ENCODE measurements around the gene MGAT2. TPM values are rescaled to one million over a fixed set of nuclear protein-coding genes. Genes with fewer than 3 reads are reported as not detected.
"Not testable (repeated sequence)": the region's sequence is repeated elsewhere in the genome, so short reads cannot be mapped to it uniquely, and the experiment has no call there.

Gene MGAT2
- total RNA-seq, 2 donors from 2014 or later, result 24.0 to 45.9 TPM

- H3K27me3 ChIP-seq (replicated peaks; ENCODE audit: insufficient read depth), result no peaks in the 10 kb centered on the region
- no peaks in the 10 kb centered on the region for H3K4me1 ChIP-seq (ENCODE audit: control insufficient read depth in 1 of 2, low read depth in 2 of 2)
- no peaks in the 10 kb centered on the region for H3K9me3 ChIP-seq
- H3K27ac ChIP-seq, result no peak overlapping the region
- TF ChIP-seq CTCF (IDR thresholded peaks at IDR 0.05), result no peak
- H3K4me3 ChIP-seq, result no peak overlapping the region
- DNase-seq (ENCODE audit: low spot score) (no peak), ATAC-seq (ENCODE audit: insufficient number of reproducible peaks, low FRiP score, low read depth) (no peak)
- no peaks in the 10 kb centered on the region for H3K36me3 ChIP-seq
Measured at GRCh38 chr14:49612671-49613070, 7.9 kb upstream of the MGAT2 start.

DNA sequence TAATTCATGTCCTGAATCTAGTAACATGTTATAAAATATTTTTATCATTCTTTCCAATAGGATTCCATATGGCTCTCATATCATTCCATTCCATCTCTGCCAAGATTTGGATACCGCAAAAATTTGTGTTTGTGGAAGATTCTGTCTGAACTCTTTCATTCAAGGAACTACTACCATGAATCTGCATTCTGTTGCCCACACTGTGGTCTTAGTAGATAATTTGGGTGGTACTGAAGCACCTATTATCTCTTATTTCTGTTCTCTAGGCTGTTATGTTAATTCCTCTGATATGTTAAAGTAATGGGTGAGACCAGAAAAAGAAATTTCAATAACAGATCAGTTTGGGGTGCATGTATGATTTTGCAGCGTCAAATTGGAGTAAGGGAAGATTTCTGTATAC is 6.4 kb upstream of the MGAT2 start:
- no peak for TF ChIP-seq CTCF (IDR thresholded peaks at IDR 0.05)
- Histone ChIP-seq H3K4me1 (ENCODE audit: control insufficient read depth in 1 of 2, low read depth in 2 of 2) (peaks cover 4 to 11% of the 10 kb centered on the region in 2 donors), H3K9me3 (no peaks in the 10 kb centered on the region), H3K27me3 (replicated peaks; ENCODE audit: insufficient read depth) (no peaks in the 10 kb centered on the region), H3K4me3 (no peak overlapping the region), H3K36me3 (peaks cover 4% of the 10 kb centered on the region), H3K27ac (no peak overlapping the region)
- DNase-seq (ENCODE audit: low spot score) (no peak), ATAC-seq (ENCODE audit: insufficient number of reproducible peaks, low FRiP score, low read depth) (no peak)

DNA sequence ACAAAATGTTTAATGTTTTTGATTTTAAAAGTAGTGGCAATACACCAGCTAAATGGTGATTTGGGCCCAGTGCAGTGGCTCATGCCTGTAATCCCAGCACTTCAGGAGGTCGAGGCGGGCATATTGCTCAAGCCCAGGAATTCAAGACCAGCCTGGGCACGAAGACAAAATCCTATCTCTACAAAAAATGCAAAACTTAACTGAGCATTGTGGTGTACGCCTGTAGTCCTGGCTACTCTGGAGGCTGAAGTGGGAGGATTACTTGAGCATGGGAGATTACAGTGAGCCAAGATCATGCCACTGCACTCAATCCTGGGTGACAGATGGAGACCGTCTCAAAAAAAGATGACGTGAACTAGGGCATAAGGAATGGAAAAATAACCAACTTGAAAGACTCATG is 4.8 kb upstream of the MGAT2 start:
- no peak for DNase-seq (ENCODE audit: low spot score)
- no peaks in the 10 kb centered on the region for H3K27me3 ChIP-seq (replicated peaks; ENCODE audit: insufficient read depth)
- no peak for TF ChIP-seq CTCF (IDR thresholded peaks at IDR 0.05)
- no peak for ATAC-seq (ENCODE audit: insufficient number of reproducible peaks, low FRiP score, low read depth)
- no peak overlapping the region for H3K27ac ChIP-seq
- no peaks in the 10 kb centered on the region for H3K9me3 ChIP-seq
- H3K4me1 ChIP-seq (ENCODE audit: control insufficient read depth in 1 of 2, low read depth in 2 of 2), result peaks cover 6 to 17% of the 10 kb centered on the region in 2 donors
- H3K4me3 ChIP-seq, result no peak overlapping the region
- peaks cover 4% of the 10 kb centered on the region for H3K36me3 ChIP-seq

DNA sequence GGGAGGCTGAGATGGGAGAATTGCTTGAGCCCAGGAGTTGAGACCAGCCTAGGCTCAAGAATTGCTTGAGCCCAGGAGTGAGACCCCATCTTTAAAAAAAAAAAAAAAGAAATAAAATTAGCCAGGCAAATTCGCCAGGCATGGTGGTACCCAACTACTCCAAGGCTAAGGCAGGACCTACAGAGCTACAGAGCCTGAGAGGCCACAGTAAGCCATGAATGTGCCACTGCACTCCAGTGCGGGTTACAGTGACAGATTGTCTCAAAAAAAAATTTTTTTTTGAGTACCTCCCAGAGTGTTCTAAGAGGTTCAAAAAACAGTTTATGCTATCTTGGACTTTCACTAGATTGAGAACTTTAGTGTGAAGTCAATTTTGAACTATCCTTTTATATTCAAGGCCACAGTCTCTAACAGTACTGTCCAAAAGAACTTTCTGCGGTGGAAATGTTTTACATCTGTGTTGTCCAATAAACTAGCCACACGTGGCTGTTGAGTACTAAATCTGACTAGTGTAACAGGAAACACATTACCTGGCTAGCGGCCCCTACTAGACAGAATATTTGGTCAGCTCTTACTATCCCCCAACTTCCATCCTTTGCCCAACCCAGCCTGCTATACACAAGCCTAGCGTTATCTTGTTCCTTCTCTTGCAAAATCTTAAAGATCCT is 2.6 kb upstream of the MGAT2 start:
- ATAC-seq (ENCODE audit: insufficient number of reproducible peaks, low FRiP score, low read depth), result no peak

GRCh38 chr14:49619273-49619672 is 1.3 kb upstream of the MGAT2 start:
- H3K27ac ChIP-seq, result peak overlapping the region in 1 of 2 donors; percentile 98
- ATAC-seq (ENCODE audit: insufficient number of reproducible peaks, low FRiP score, low read depth); H3K27me3 ChIP-seq (replicated peaks; ENCODE audit: insufficient read depth); H3K9me3 ChIP-seq; DNase-seq (ENCODE audit: low spot score); H3K36me3 ChIP-seq: not testable (repeated sequence)
- H3K4me1 ChIP-seq (ENCODE audit: control insufficient read depth in 1 of 2, low read depth in 2 of 2), result peaks cover 31 to 48% of the 10 kb centered on the region in 2 donors
- H3K4me3 ChIP-seq, result peak overlapping the region; percentile 95

More for the DNA sequence above, 2.6 kb upstream of the MGAT2 start:
- Histone ChIP-seq H3K4me3 (no peak overlapping the region), H3K27me3 (replicated peaks; ENCODE audit: insufficient read depth) (no peaks in the 10 kb centered on the region), H3K4me1 (ENCODE audit: control insufficient read depth in 1 of 2, low read depth in 2 of 2) (peaks cover 20 to 35% of the 10 kb centered on the region in 2 donors), H3K9me3 (no peaks in the 10 kb centered on the region), H3K36me3 (peaks cover 4% of the 10 kb centered on the region), H3K27ac (no peak overlapping the region)
- DNase-seq (ENCODE audit: low spot score), result no peak
- no peak for TF ChIP-seq CTCF (IDR thresholded peaks at IDR 0.05)

DNA sequence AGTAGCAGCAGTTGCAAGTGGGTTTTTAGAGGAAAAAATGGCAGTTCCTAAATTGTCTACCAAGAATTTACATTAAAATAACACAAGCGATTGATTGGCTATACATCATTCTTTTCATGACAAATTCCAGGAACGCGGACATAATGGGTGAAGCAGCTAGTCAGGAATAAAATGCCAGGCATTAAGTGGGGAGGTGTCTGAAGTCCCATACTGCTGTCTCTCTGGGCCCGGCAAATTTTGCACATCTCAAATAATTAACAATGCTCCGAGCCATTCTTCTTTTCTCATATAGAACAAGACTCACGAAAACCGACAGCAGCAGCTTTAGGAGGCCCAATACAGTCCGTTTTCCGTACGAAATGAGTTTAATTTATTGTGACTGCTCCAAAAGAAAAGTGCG is 869 bp upstream of the MGAT2 start:
- Histone ChIP-seq H3K9me3 (no peaks in the 10 kb centered on the region), H3K4me1 (ENCODE audit: control insufficient read depth in 1 of 2, low read depth in 2 of 2) (peaks cover 31 to 50% of the 10 kb centered on the region in 2 donors), H3K4me3 (peak overlapping the region; percentile 95), H3K27me3 (replicated peaks; ENCODE audit: insufficient read depth) (no peaks in the 10 kb centered on the region), H3K36me3 (peaks cover 4% of the 10 kb centered on the region), H3K27ac (peak overlapping the region; percentile 96 to 98)
- DNase-seq (ENCODE audit: low spot score) (no peak), ATAC-seq (ENCODE audit: insufficient number of reproducible peaks, low FRiP score, low read depth) (no peak)
- TF ChIP-seq CTCF (IDR thresholded peaks at IDR 0.05), result no peak
